ENCODE measurements around the gene MTUS2.

The MTUS2 gene

DNA sequence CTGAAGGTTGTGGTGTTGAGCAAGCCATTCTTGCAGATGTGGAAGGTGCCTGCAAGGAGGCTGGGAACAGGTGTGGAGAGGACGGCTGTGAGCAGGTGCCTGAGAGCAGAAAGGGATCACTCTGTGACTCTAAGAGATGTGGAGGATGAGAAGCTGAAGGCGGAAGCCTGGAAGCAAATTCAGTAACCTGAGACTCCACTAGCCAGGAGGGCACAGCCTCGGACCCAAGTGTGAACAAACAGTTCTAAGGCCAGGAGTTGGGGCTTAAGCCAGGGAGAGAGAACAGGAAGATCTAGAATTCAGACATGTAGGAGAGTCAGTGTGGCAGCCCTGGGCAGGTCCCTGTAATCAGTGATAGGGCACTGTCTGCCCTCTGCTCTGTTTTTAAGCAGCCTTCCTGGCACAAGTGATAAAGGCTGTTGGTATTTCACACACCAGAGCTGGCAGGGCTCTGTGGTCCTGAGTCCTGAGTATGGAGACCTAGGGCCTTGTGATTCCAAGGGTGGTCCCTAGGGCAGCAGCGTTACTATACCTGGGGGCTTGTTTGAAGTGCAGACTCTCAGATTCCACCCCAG lies 644.1 kb downstream of the MTUS2 start:
- no peak for DNase-seq

DNA sequence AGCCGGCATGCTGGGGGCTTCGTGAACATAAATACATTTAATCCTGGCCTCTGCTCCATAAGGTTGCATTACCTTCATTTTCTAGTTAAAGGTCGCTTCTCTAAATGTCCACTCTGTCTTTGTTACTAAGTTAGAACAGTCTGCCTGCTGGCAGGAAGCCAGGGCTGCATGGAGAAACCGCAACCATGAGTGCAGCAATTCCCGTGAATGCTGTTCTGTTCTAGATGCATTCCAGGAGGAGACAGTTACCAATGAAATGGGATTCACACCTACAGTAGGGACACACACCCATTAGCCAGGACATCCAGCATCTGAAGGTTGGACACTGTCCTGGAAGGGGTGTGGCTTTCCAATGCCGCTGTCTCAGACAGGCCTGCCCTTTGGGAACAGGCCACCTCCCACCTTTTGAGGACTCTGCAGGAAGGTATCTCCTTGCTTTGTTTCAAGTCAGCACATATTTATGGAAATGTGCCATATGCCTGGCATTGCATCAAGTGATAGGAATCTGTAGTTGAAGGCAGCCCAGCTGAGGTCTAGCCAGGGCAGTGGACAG lies 645.7 kb downstream of the MTUS2 start:
- DNase-seq: no peak

DNA sequence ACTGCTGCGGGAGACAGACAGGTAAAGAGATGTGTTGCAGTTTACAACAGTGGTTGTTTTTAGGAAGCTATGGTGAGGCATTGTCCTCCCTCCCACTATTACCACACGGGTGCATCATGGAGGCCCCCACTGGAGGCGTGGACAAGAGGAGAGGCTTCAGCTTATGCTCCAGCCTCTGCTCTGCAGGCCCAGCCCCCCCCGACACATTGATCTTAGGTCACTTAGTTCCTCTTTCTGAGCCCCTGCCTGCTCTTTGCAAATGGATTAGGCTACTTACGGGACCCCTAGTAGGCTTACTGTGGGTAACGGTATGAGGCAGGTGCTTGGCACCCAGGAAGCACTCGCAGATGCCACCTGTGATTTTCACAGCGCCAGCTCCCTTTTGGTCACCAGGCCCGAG lies 651.4 kb downstream of the MTUS2 start:
- DNase-seq: no peak

DNA sequence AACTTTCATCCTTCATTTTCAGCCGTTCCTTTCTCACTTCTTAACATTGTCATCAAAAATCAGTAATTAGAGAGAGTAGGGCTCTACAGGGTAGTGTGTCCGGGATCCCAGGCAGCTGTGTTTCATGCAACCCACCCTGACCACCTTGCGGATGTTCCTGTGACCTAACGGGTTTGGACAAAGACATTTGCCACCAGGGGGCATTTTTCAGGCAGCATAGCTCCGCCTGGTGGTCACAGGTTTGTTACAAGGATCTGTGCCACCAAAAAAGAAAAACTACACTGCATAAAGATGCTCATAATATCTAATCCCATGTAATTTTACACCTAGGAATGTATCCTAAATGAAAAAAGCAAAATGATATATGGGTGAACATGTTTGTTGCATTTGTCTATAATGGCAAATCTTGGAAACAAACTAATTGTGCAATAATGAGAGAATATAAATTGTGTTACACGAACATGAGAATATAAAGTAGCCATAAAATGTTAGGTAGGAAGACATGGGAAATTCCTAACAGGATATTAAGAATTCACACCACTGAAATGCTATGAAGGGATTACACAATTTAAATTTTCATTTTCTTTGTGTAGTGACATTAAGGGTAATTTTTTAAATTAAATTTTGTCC lies 652.3 kb downstream of the MTUS2 start:
- DNase-seq: peak in 2 of 5 donors; percentile 13 to 35

DNA sequence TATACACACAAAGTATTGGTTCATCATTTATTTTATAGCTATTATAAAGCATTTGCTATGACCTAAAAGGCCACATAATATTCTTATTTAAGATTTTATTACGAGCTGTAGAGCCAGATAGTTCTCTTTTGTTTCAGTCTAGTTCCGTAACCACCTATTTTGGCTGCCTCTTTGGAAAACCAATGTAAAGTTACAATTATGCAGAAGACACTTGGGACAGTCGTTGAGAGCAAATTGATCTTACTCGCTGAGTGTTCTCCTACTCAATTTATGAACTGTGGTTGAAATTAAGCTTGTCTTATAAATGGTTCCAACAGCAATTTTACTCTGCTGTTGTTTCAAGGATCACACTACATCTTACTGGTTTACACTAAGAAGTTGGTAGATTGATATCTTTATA lies 653.0 kb downstream of the MTUS2 start:
- no peak for DNase-seq

DNA sequence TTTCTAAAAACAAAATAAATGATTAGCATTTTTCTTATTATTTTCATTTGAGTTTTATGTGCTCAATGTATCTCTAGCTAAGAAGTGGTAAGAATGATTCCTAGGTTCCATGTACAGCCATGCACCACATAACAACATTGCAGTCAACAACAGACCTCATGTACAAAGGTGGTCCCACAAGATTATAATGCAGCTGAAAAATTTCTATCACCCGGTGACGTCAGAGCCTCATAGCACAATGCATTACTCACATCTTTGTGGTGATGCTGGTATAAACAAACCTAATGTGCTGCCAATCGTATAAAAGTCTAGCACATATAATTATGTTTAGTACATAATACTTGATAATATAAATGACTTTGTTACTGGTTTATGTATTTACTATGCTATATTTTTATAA lies 654.9 kb downstream of the MTUS2 start:
- DNase-seq: no peak

DNA sequence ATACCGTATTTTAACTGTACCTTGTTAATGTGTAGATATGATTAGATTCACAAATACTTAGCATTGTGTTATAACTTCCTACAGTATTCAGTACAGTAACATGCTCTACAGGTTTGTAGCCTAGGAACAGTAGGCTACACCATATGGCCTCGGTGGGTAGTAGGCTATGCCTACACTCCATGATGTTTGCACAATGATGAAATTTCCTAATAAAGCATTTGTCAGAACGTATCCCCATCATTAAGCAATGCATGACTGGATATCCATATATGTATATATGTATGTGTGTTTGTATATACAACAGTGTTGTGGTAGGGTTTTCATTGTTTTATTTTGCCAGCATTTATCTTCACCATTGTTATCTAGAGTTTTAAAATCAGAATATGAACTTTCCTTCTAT lies 655.9 kb downstream of the MTUS2 start:
- DNase-seq: no peak

DNA sequence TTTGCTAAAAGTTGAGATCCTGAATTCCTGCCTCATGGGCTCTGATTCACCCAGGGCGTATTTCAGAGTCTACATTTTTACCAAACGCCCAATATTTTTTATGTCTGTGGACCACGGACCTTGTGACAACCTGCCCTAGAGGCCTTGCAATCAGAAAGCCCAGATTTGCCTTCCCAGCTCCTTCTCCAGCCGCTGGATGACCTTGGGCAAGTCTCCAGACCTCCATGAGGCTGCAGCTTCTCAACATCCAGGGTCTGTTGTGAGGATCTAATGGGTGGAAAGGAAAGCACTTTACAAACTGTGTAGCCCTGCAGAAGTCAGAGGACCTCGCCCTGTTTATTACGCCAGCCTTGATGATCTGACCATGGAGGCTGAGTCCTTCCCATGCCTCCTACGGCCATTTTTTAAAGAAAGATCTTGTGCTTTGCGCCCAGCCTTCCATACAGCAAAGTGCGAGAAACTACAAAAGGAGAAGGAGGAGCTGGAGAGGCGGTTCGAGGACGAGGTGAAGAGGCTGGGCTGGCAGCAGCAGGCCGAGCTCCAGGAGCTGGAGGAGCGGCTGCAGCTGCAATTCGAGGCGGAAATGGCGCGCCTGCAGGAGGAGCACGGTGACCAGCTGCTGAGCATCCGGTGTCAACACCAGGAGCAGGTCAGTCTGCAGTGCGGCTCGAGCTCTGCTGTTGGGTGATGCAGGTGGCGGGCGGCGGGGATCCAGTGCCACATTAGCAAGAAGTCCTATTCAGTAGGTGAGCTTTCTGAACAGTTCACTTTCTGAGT lies 659.8 kb downstream of the MTUS2 start:
- no peak for DNase-seq

DNA sequence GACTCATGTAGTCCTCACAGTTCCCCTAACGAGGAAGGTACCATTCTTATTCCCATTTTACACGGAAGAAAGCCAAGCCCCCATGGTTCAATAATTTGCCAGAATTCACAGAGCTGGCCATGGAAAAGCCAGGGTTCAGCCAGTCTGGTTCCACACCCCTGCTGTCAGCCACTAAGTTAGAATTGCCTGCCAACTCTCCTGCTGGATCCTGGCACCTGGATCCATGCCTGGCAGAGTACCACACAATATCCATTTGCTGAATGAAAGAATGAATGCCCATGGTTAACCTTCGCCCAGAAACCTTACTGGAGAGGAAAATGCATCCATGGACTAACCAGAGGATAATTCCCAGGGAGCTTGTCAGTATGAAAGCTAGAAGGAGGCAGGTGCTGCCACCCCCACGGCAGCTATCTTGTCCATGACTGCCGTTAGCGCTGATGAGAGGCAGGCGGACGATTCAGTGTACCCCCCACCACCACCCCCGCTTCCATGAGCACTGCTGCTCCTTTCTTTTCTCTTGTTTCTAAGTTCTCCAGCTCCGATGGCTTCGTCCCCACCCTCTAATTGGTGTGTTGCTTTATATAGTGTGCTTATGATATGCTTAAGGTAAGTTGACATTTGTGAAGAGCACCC lies 660.9 kb downstream of the MTUS2 start:
- DNase-seq: no peak

DNA sequence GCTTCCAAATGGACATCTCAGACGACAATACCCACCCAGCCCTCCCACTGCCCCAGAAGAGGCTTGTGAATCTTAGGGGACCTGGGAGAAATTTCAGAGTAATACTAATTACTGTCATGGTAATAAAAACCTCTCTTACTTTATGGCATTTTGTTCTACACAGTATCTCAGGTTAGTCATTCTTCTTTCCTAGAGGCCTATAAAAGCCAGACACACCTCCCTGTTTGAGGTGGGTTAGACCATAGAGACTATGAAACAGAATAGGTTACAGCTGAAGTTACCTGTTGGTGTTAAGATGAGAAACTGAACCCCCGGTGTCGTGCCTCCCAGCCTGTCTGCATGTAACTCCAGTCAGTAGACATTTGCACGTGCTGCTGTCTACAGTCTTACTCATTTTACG lies 661.5 kb downstream of the MTUS2 start:
- no peak for DNase-seq

DNA sequence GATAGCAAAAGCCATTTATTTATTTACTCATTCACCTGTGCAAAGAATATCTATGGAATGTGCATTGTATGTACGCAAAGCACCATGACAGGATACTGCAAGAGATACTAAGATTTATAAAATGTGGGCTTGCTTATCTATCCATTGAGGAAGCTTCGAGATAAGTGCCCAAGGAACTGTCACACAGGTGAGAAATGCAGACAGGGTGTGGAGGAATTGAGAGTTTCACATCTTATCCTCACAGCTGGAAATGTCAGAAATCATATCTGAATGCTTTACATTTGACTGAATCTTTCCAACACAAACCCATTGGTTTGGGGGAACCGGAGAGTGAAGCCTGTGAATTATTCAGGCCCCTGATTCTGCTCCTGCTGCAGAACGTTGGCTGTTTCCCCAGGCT lies 662.4 kb downstream of the MTUS2 start:
- no peak for DNase-seq

DNA sequence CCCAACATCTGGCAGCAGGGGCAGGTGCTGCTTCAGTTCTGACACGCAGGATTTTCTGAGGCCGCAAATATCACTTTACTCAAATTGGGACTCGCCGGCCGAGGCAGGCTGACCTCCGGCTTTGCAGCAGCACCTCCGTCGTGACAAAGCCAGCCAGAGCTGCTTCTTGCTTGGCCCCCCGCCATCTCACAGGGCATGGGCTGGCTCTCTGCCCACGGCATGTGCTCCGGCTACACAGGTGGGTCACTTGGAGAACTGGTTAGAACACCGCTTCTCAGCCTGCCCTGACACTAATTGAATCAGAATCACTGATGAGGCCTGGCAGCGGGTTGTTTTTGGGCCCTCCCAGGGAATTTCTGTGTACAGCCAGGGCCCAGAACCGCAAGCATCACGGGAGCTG lies 663.1 kb downstream of the MTUS2 start:
- DNase-seq: no peak

DNA sequence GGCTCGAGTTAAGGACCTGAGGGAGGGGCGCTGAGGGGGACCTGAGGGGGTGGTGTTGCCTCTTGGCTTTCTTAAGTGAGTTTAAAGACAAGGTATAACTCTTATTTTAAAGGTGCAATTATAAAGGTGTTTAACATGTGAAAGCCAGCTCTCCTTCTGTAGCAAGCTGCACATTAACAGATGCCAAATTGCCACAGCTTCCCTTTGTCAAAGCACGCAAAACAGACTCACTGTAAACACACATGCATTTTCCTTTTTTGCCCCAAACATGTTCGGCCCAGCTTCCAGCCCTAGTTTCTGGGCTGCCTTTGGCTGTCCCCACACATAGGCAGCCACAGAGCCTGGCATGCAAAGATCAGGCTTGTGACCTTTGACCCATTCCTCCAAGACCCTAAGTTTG lies 663.5 kb downstream of the MTUS2 start:
- no peak for DNase-seq

DNA sequence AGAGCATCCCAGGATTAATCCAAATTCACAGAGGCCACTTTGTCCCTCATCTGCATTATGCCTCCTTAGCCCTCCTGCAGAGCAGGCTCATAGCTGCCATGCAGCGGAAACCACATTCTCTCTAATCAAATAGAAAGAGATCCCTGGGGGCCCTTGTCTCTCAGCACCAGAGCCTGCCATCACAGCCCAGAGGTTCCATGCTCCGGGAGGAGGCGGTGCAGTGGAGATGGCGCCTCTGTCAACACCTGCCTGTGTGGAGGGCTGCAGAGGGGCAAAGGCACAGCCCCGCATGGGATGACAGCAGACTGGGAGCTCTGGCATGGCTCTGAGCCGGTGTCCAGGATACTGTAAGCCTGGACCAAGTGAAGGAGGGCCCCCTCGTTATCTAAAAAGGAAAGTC lies 664.1 kb downstream of the MTUS2 start:
- DNase-seq: no peak

DNA sequence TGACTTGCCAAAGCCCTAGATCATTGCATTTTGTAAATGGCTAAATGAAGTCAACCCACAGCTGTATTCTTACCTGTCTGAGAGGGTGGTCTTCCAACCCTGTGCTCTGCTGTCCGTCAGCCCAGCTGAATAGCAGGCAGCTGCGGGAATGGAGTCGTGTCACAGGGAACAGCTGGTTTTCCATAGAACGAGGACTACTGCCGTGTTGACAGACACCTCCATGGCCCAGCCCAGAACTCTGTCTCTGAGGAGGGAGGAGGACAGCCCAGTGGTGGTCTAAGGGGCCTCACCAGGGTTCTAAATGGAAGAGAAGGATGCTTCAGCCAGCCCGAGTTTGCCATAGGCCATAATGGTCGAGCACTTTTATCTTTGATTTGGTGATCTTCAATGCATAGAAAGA lies 664.7 kb downstream of the MTUS2 start:
- DNase-seq: no peak

DNA sequence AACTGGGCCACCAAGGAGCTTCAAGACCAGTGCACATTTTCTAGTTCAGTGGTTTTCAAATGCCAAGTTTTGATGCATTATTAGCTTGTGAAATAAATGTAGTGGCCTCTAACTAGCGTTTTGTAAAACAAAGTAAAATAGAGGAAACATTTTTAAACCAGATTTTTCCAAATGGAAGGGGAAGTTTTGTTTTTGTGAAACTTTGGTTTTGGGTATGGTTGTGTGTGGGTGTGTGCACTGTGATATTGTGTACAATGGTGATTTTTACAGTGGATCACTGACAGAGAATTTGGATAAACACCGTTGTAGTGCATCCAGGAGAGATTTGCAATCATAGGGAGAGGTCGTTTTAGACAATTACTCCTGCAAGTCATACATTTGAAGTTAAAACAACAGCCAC lies 666.4 kb downstream of the MTUS2 start:
- DNase-seq: no peak

DNA sequence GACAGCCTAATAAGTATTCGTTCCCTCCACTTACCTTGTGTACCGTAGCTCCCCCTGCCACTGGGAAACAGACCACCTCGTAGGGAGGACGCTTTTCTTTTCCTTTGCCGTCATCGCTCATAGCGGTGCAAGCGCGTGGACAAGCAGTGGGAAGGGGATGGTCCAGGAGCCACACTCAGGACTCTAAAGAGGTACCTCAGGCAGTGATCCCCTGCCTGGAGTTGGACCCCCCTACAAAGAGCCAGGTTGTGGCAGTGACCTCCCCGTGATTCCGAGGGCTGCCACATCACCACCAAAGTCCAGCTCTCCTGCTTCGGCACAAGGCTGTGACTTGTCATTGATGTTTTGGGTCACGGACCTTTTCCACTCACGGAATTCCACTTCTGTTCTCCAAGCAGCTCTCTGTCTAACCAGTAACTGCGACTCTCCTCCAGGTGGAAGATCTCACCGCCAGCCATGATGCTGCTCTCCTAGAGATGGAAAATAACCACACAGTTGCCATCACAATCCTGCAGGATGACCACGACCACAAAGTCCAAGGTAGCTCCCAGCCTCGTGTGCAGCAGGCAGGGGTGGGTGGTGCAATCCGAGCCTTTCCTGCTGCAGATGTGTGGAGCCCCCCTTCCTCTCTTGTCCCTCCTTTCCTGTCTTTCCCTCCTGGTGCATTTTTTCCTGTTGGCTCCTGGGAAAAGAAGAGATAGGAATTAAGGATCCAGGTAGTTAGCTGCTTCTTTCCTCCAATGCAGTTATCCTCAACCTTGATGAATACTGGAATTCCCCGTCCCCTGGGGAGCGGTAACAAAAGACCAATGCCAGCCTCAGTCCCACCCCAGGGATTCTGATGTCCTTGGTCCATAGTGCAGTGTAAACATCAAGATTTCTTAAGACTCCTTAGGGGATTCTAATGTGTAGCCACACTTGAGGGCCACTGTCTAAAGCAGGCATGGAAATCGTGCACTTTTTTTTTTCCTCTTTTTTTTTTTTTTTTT lies 667.6 kb downstream of the MTUS2 start:
- DNase-seq: no peak

DNA sequence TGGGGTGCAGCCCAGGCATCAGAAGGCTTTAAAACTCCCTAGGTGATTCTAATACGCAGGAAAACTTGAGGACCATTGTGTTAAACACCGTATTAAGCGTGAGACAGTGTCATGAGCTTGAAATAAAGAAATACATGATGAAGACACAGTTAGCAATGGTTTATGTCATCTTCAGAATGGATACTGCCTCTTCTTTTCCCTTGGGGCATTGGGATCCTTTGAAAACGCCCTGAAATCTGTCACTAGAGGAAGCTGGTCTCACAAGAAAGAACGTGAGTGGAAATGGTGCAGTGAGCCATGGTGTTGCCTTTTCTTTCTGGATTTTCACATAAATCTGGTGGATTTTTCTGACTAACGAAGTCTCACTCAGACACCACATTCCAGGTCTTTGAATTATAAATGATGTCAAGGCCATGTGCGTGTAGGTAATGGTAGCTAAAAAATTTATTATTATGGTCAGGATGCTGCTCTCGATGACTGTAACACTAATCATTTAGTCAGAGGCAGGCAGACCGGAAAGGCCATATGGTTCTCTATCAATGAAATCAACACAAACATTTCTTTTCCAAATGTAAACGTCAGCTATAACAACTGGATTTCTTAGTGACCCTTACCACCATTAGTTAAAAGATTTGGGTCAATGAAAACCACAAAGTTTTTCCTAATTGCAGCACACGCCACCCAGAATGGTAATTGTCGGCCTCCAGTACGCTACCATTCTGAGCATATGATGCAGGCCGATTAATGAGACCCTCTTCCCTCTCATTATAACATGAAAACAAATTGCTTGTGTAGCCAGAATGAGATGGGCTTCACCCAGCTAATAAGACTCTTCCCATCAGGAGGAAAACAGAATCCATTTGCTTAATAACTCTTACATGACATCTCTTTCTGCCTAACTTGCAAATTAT lies 669.8 kb downstream of the MTUS2 start:
- DNase-seq: no peak

DNA sequence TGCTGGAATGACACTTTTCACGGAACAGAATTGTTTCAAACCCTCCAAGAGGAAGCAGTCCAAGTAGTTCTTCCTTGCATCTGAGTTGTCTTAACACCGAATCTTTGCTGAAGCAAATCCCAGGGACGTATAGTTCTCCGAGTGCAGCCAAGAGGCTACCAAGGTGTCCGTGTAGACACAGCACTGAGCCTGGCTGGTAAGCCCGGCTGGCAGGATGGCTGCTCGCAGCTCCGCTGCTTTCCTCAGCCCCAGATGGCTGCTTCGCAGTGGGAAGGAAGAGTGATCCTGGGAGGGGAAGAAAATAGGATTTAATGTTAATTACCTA lies 670.4 kb downstream of the MTUS2 start:
- no peak for DNase-seq

DNA sequence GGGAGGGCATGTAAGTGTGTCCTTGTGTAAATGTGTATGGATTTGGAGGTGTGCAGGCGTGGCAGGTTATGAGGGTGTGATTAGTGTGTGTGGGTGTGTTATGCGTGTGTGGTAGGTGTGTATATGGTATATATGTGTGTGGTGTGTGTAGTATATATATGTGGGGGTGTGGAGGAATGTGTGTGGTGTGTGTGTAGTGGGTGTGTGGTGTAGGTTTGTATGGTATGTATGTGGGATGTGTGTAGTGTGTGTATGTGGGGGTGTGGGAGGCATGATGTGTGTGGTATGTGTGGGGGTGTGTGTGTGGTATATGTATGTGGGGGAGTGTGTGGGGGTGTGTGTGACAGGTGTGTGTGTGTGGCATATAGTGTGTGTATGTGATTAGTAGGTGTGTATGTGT lies 671.1 kb downstream of the MTUS2 start:
- no peak for DNase-seq

DNA sequence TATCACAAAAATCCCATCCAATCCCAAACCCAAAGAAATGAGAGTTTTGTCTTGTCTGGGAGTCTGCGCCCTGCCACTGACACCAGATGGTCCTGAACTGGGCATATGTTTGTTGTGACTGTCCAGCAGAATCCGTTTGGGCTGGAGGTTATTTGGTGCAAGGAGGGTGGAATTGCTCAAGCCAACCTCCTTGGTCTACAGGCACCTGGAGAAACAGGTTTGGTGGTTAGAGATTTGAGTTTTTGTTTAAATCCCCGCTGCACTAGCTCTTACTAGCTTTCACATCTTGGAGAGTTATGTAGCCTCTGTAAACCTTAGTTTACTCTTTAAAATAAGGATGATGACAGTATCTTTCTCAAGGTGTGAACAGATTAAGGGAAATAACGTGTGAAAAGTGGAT lies 673.7 kb downstream of the MTUS2 start:
- no peak for DNase-seq

All from T-helper 1 cell (primary cell).